Smooth muscle cell (in vitro differentiated cells): Measurements from ENCODE around the gene EFNA3. TPM values are rescaled to one million over a fixed set of nuclear protein-coding genes. Genes with fewer than 3 reads are reported as not detected.

Source experiments
- DNase-seq: peaks from one replicate; lab custom pipeline; 2025; ENCODE audit not compliant: unreplicated experiment; lab: John Stamatoyannopoulos, UW
- H2AFZ ChIP-seq: fragments of 200-600 bp; sonication (generic); 2 replicates; pipeline ENCODE4 v1.6.0; 2016; ENCODE audit warnings: antibody characterized with exemption, low read depth, mild to moderate bottlenecking
- H3F3A ChIP-seq: fragments of 200-600 bp; sonication (generic); 2 replicates; pipeline ENCODE4 v1.6.0; 2017; ENCODE audit warnings: antibody characterized with exemption, low read depth
- H3K27ac ChIP-seq: fragments of 200-600 bp; sonication (generic); 2 replicates; pipeline ENCODE4 v1.5.1; 2016; ENCODE audit warnings: low read depth, mild to moderate bottlenecking
- H3K27me3 ChIP-seq: fragments of 200-600 bp; sonication (generic); 2 replicates; pipeline ENCODE4 v1.6.1; 2016; ENCODE audit warnings: low read depth, mild to moderate bottlenecking
- H3K36me3 ChIP-seq: fragments of 200-600 bp; sonication (generic); 2 replicates; pipeline ENCODE4 v1.5.1; 2016; ENCODE audit warnings: low read depth
- H3K4me1 ChIP-seq: fragments of 200-600 bp; sonication (generic); 2 replicates; pipeline ENCODE4 v1.5.1; 2016; ENCODE audit warnings: low read depth
- H3K4me2 ChIP-seq: fragments of 200-600 bp; sonication (generic); 2 replicates; pipeline ENCODE4 v1.6.0; 2016; ENCODE audit warnings: mild to moderate bottlenecking
- H3K4me3 ChIP-seq: fragments of 200-600 bp; sonication (generic); 2 replicates; pipeline ENCODE4 v1.5.1; 2016; ENCODE audit warnings: mild to moderate bottlenecking
- H3K79me2 ChIP-seq: fragments of 200-600 bp; sonication (generic); 2 replicates; pipeline ENCODE4 v1.6.0; 2016; ENCODE audit warnings: low read depth, mild to moderate bottlenecking
- H3K9ac ChIP-seq: fragments of 200-600 bp; sonication (generic); 2 replicates; pipeline ENCODE4 v1.6.0; 2016; ENCODE audit warnings: low read depth
- H3K9me3 ChIP-seq: fragments of 200-600 bp; sonication (generic); replicated peaks from 2 replicates; pipeline ENCODE4 v1.5.1; 2016; ENCODE audit warnings: low read depth
- H4K20me1 ChIP-seq: fragments of 200-600 bp; sonication (generic); 2 replicates; pipeline ENCODE4 v1.6.0; 2016; ENCODE audit warnings: low read depth
- CTCF ChIP-seq: fragments of 200-600 bp; sonication (generic); IDR thresholded peaks from 2 replicates; pipeline ENCODE4 v1.5.1; 2017; ENCODE audit warnings: borderline replicate concordance, mild to moderate bottlenecking, antibody characterized with exemption; ENCODE audit not compliant: insufficient read depth, poor library complexity, severe bottlenecking
- WGBS: methylation state at CpG from one replicate; pipeline ENCODE4 v1.1.7; 2016; ENCODE audit warnings: low lambda C conversion rate; 5-methylcytosine and 5-hydroxymethylcytosine counted together
- polyA plus RNA-seq: library from polyadenylated mRNA; unstranded; fragments of >200 nt; fragmentation: Nextera tagmentation; extraction: Ambion mirVana; gene quantifications from 2 replicates; pipeline ENCODE4 v1.2.1, GENCODE V29; 2016
- small RNA-seq: library from RNA; depleted of rRNA; stranded (forward); fragments of <200 nt; gene quantifications from one replicate; pipeline ENCODE3, GENCODE V24; 2014
- total RNA-seq: library from RNA; depleted of rRNA; stranded (reverse); fragments of >200 nt; gene quantifications from 2 replicates; pipeline ENCODE4 v1.2.3, GENCODE V29; 2014

The EFNA3 gene
- total and polyA plus RNA-seq, 2 experiments from 2014 or later: 5.2 to 9.1 TPM

- peaks cover 22% of the 10 kb centered on the region for H3K79me2 ChIP-seq
- no peaks in the 10 kb centered on the region for H3K36me3 ChIP-seq
- peaks cover under 1% of the 10 kb centered on the region for H3K4me1 ChIP-seq
- H2AFZ ChIP-seq: peak within 1 kb of the TSS; percentile 78
- peak within 1 kb of the TSS; percentile 98 for H3K9ac ChIP-seq
- no peaks in the 10 kb centered on the region for H3K27me3 ChIP-seq
- peak; percentile 92 for DNase-seq
- no peak for TF ChIP-seq CTCF
- H3F3A ChIP-seq: peaks cover 7% of the 10 kb centered on the region
- H3K9me3 ChIP-seq: no peaks in the 10 kb centered on the region
- H4K20me1 ChIP-seq: no peaks in the 10 kb centered on the region
- H3K4me2 ChIP-seq: peak within 1 kb of the TSS; percentile 92
- H3K4me3 ChIP-seq: peak within 1 kb of the TSS; percentile 67
- peak within 1 kb of the TSS; percentile 99 for H3K27ac ChIP-seq
- WGBS: 2% methylated on average over 35 of the region's 52 CpGs
Measured at GRCh38 chr1:155135415-155136028, 56.9 kb downstream of the EFNA3 start, which contains the start of gene SLC50A1. Gene SLC50A1, plus strand, starts transcription at chr1:155135852. Its CDS starts 60 bp downstream, at chr1:155135912.

GRCh38 chr1:155136748-155137147 lies 58.1 kb downstream of the EFNA3 start:
- Histone ChIP-seq H3F3A (peaks cover 1% of the 10 kb centered on the region), H3K27me3 (no peaks in the 10 kb centered on the region), H3K4me2 (peak overlapping the region; percentile 90), H3K27ac (peak overlapping the region; percentile 99), H3K79me2 (peaks cover 22% of the 10 kb centered on the region), H3K4me3 (peak overlapping the region; percentile 67), H3K4me1 (peaks cover 3% of the 10 kb centered on the region), H4K20me1 (no peaks in the 10 kb centered on the region), H2AFZ (no peak overlapping the region), H3K9me3 (no peaks in the 10 kb centered on the region), H3K36me3 (no peaks in the 10 kb centered on the region), H3K9ac (peak overlapping the region; percentile 92)
- no peak for TF ChIP-seq CTCF
- no peak for DNase-seq
- 41% methylated on average over 6 of the region's 6 CpGs for WGBS

Small RNAs within 50 kb of the gene (small RNA-seq; reads per million reads assigned to genes)
- not detected for gene RF00019

Other genes starting within 250 kb of the EFNA3 start
- gene KCNN3, start 208.6 kb upstream of the EFNA3 start, total RNA-seq: 0.04 and 0.18 TPM in 2 replicates
- 0.14 and 0.77 TPM in 2 replicates for gene KCNN3, start 208.6 kb upstream of the EFNA3 start, polyA plus RNA-seq
- 6.0 and 6.7 TPM in 2 replicates for gene PMVK, start 142.1 kb upstream of the EFNA3 start, total RNA-seq
- gene PMVK, start 142.1 kb upstream of the EFNA3 start, polyA plus RNA-seq: 31.2 and 40.2 TPM in 2 replicates
- 39.1 and 41.9 TPM in 2 replicates for gene PBXIP1, start 122.7 kb upstream of the EFNA3 start, total RNA-seq
- gene PBXIP1, start 122.7 kb upstream of the EFNA3 start, polyA plus RNA-seq: 40.5 and 44.1 TPM in 2 replicates
- gene PYGO2, start 117.1 kb upstream of the EFNA3 start, total RNA-seq: 18.4 and 20.3 TPM in 2 replicates
- 27.9 and 30.0 TPM in 2 replicates for gene PYGO2, start 117.1 kb upstream of the EFNA3 start, polyA plus RNA-seq
- 207 and 216 TPM in 2 replicates for gene SHC1, start 108.1 kb upstream of the EFNA3 start, total RNA-seq
- gene SHC1, start 108.1 kb upstream of the EFNA3 start, polyA plus RNA-seq: 214 and 249 TPM in 2 replicates
- 41.6 and 46.3 TPM in 2 replicates for gene CKS1B, start 104.2 kb upstream of the EFNA3 start, total RNA-seq
- gene CKS1B, start 104.2 kb upstream of the EFNA3 start, polyA plus RNA-seq: 115 and 116 TPM in 2 replicates
- 30.7 and 31.1 TPM in 2 replicates for gene FLAD1, start 95.5 kb upstream of the EFNA3 start, total RNA-seq
- gene FLAD1, start 95.5 kb upstream of the EFNA3 start, polyA plus RNA-seq: 51.4 and 52.1 TPM in 2 replicates
- gene LENEP, start 85.3 kb upstream of the EFNA3 start, total RNA-seq: not detected in 2 replicates
- gene LENEP, start 85.3 kb upstream of the EFNA3 start, polyA plus RNA-seq: not detected in 2 replicates
- gene ZBTB7B, start 76.0 kb upstream of the EFNA3 start, total RNA-seq: 15.3 and 15.5 TPM in 2 replicates
- gene ZBTB7B, start 76.0 kb upstream of the EFNA3 start, polyA plus RNA-seq: 7.5 and 10.0 TPM in 2 replicates
- 1.1 TPM in 1 of 2 replicates, not detected in the other for gene DCST2, start 45.1 kb upstream of the EFNA3 start, total RNA-seq
- gene DCST2, start 45.1 kb upstream of the EFNA3 start, polyA plus RNA-seq: 1.2 and 1.3 TPM in 2 replicates
- not detected in 2 replicates for gene DCST1, start 45.0 kb upstream of the EFNA3 start, total RNA-seq
- not detected in 2 replicates for gene DCST1, start 45.0 kb upstream of the EFNA3 start, polyA plus RNA-seq
- gene ADAM15, start 27.5 kb upstream of the EFNA3 start, total RNA-seq: 29.8 and 45.4 TPM in 2 replicates
- gene ADAM15, start 27.5 kb upstream of the EFNA3 start, polyA plus RNA-seq: 41.2 and 49.4 TPM in 2 replicates
- gene EFNA4, start 15.1 kb upstream of the EFNA3 start, total RNA-seq: 24.2 and 27.6 TPM in 2 replicates
- 18.1 and 19.1 TPM in 2 replicates for gene EFNA4, start 15.1 kb upstream of the EFNA3 start, polyA plus RNA-seq
- gene EFNA1, start 49.0 kb downstream of the EFNA3 start, total RNA-seq: 14.4 and 20.9 TPM in 2 replicates
- gene EFNA1, start 49.0 kb downstream of the EFNA3 start, polyA plus RNA-seq: 16.4 and 53.5 TPM in 2 replicates
- gene SLC50A1, start 57.0 kb downstream of the EFNA3 start, total RNA-seq: 44.5 and 44.7 TPM in 2 replicates
- gene SLC50A1, start 57.0 kb downstream of the EFNA3 start, polyA plus RNA-seq: 98.0 and 109 TPM in 2 replicates
- gene DPM3, start 61.7 kb downstream of the EFNA3 start, total RNA-seq: 51.5 and 69.1 TPM in 2 replicates
- gene DPM3, start 61.7 kb downstream of the EFNA3 start, polyA plus RNA-seq: 75.8 and 79.9 TPM in 2 replicates
- gene KRTCAP2, start 94.5 kb downstream of the EFNA3 start, total RNA-seq: 192 and 283 TPM in 2 replicates
- 607 and 642 TPM in 2 replicates for gene KRTCAP2, start 94.5 kb downstream of the EFNA3 start, polyA plus RNA-seq
- gene TRIM46, start 95.0 kb downstream of the EFNA3 start, total RNA-seq: 1.5 and 3.8 TPM in 2 replicates
- 3.6 and 4.3 TPM in 2 replicates for gene TRIM46, start 95.0 kb downstream of the EFNA3 start, polyA plus RNA-seq
- 17.2 and 28.5 TPM in 2 replicates for gene THBS3, start 129.1 kb downstream of the EFNA3 start, total RNA-seq
- 15.7 and 20.1 TPM in 2 replicates for gene THBS3, start 129.1 kb downstream of the EFNA3 start, polyA plus RNA-seq
- gene MTX1, start 129.9 kb downstream of the EFNA3 start, total RNA-seq: 45.2 and 55.4 TPM in 2 replicates
- 98.4 and 109 TPM in 2 replicates for gene MTX1, start 129.9 kb downstream of the EFNA3 start, polyA plus RNA-seq
- 7.0 and 14.7 TPM in 2 replicates for gene ENTREP3, start 176.6 kb downstream of the EFNA3 start, total RNA-seq
- gene ENTREP3, start 176.6 kb downstream of the EFNA3 start, polyA plus RNA-seq: 26.5 and 30.9 TPM in 2 replicates
- gene SCAMP3, start 183.5 kb downstream of the EFNA3 start, total RNA-seq: 51.4 and 52.1 TPM in 2 replicates
- 118 and 151 TPM in 2 replicates for gene SCAMP3, start 183.5 kb downstream of the EFNA3 start, polyA plus RNA-seq
- gene CLK2, start 194.7 kb downstream of the EFNA3 start, total RNA-seq: 23.6 and 25.5 TPM in 2 replicates
- gene CLK2, start 194.7 kb downstream of the EFNA3 start, polyA plus RNA-seq: 23.5 and 32.2 TPM in 2 replicates
- gene HCN3, start 198.6 kb downstream of the EFNA3 start, total RNA-seq: 0.49 and 0.72 TPM in 2 replicates
- 1.2 and 1.6 TPM in 2 replicates for gene HCN3, start 198.6 kb downstream of the EFNA3 start, polyA plus RNA-seq
- 0.09 TPM in 1 of 2 replicates, not detected in the other for gene PKLR, start 222.6 kb downstream of the EFNA3 start, total RNA-seq
- gene PKLR, start 222.6 kb downstream of the EFNA3 start, polyA plus RNA-seq: 0.07 TPM in 1 of 2 replicates, not detected in the other
- gene FDPS, start 230.0 kb downstream of the EFNA3 start, total RNA-seq: 104 and 136 TPM in 2 replicates
- gene FDPS, start 230.0 kb downstream of the EFNA3 start, polyA plus RNA-seq: 208 and 299 TPM in 2 replicates
- 28.6 and 28.7 TPM in 2 replicates for gene RUSC1, start 242.1 kb downstream of the EFNA3 start, total RNA-seq
- 33.2 and 42.6 TPM in 2 replicates for gene RUSC1, start 242.1 kb downstream of the EFNA3 start, polyA plus RNA-seq